HG02798 (cell line): Measurements from ENCODE around the gene P4HA2.

Experiments used
- ATAC-seq: cut with Tn5 transposase; IDR thresholded peaks from one replicate; pipeline ENCODE4 v1.9.1; 2021; ENCODE audit warnings: mild to moderate bottlenecking; ENCODE audit not compliant: unreplicated experiment, poor library complexity

The P4HA2 gene

DNA sequence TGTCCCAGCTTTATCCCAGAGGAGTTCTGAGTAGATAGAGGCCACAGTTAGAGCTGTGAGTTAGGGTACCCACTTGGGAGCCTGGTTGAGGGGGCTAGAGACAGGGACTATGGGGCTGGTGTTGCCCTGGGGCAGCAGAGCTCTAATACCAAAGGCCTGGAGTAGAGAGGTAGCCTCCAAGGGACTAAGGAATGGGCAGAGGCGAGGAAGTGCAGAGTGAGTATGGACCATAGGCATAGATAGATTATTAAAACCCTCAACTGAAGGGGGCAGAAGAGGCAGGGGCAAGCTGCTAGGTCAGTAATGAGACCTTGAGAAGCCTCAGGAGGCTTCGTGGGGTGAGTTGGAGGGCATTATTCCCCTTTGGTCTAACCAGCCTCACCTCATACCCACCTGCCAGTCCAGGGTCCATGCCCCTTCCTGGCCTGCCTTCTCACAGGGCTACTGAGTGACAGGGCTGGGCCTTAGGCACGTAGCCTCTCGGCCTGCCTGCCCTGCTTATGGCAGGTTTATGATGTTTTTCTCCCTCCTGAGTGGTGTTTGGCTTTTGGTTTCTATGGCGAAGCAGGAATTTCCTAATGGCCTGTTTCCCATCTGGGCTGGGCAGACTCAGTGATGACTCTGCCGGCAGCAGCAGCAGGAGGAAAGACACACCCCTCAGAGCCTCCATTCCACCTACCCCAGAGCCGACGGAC is 37.8 kb upstream of the P4HA2 start:
- ATAC-seq, result no peak

DNA sequence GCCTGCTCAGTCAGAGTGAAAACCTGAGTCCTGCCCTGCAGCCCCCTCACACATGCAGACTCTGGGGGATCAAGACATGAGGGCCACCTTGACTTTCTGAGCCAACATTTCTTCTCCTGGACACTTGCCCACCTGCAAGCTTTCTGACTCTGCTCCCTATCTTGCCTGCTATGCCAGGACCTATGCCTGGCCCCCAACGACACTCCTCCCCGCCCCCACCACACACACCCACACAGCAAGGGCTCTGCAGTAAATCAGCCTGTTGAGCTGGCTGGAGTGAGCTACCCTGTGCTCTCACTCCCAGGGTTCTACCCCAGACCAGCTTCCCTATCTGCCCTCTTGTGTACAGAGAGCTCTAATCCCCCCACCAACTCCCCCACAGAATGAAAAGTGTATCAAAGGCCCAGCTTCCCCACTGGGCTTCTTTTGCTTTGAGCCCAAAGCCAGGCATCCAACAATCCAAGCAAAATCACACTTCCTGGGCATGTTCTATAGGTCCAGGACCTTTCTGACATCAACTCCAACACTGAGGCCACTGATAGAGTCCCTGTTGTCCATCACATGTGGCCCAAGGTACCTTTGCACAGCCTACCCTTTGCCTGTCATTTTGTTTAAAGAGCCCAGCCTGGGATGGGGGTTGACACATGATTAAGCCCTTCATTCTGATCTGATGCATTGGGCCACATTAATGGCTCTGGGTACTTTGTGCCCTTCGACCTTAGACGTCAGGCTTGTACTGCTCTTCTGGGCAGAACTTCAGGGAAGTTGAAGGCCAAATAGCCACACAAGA is 37.1 kb upstream of the P4HA2 start:
- no peak for ATAC-seq

DNA sequence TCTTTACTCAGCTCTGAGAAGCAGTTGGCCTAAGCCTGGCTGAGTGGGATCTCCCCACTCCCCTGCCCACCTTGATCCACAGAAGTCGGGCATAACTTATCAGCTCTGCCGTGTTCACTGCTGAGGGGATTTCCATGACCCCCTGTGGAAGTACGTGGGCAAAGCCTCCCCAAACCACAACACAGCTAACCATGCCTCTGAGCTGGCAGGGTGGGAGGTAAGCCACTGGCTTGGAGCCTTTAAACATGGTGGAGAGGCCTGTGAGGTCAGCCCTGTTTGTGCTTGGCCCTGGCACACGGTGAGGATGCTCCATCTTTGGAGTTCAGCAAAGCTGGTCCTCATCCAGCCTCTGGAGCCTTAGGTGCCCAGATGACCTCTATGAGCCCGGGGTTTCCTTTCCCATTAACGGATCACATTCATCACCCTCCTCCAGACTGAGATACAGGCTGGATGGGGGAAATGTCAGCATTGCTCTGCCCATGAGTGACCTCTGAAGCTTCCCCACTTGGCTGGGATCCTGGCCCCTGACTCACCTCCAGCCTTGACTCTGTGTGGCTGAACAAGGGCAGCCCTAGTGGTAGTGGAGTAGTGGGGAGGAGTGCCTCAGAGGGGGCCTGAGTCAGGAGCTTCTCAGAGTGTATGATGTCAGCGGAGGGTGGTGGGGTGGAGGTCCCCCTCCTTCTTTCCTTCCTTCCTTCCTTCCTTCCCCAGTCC is 36.1 kb upstream of the P4HA2 start:
- no peak for ATAC-seq

DNA sequence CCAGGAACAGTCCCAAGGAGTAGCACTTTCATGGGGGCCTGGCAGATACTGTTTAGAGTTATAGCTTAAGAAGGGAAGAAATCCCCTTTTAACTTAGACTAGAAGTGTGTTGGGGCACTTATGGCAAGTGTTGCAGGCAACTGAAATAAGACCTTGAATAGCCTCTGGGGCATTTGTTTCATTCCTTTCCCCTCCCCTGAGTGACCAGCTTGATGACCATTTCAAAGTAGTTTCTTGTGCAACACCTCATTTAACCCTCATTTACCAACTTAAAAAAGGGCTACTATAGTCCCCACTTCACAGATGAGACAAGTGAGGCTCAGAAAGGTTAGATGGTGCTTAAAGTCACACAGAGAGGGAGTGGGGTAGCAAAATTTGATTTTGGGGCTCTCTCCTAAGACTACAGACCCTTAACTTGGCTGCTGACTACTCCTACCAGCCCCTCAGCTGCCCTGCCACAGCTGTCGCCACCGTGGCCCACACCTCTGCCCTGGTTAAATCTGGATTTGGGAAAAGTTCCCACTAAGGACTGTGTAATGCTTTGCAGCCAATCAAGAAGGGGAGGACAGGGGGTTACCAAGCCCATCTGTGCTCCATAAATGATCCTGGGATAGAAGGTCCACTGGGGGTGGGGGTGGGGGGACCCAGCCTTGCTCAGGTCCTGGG is 35.4 kb upstream of the P4HA2 start:
- no peak for ATAC-seq

DNA sequence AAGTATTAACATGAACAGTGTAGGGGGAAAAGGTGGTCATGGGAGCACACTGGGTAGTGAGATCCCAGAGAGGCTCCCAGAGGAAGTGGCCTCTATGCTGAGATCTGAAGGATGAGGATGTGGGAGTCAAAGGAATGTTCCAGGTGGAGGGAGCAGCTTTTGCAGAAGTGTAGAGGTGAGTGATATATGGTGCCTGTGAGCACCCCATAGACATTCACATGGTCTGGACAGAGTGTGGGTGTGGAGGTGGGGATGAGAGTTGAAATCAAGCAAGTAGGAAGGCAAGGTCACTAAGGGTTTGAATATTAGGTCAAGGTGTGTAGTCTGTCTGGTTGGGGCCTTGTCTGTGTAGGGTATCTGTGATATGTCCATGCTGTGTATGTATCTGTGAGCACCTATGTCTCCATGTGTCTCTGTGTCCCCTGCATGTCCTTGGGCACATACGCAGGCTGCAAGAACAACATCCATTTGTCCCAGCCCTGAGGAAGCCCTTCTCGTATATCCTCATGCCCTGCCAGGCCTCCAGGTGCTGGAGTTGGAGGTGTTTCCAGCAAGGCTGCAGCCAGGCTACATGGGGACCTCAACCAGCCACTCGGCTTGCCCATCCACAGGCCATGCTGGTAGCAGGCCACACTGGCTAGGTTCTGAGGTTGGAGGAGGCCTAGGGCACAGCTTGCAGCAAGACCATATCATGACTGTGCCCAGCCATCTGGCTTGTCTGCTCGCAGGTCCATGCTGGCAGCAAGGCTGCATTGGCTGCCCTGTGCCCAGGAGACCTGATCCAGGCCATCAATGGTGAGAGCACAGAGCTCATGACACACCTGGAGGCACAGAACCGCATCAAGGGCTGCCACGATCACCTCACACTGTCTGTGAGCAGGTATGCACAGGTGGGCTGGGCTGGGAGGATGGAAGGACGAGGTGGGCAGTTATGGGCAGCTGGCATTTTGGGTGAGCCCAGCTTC is 34.5 kb upstream of the P4HA2 start:
- no peak for ATAC-seq

DNA sequence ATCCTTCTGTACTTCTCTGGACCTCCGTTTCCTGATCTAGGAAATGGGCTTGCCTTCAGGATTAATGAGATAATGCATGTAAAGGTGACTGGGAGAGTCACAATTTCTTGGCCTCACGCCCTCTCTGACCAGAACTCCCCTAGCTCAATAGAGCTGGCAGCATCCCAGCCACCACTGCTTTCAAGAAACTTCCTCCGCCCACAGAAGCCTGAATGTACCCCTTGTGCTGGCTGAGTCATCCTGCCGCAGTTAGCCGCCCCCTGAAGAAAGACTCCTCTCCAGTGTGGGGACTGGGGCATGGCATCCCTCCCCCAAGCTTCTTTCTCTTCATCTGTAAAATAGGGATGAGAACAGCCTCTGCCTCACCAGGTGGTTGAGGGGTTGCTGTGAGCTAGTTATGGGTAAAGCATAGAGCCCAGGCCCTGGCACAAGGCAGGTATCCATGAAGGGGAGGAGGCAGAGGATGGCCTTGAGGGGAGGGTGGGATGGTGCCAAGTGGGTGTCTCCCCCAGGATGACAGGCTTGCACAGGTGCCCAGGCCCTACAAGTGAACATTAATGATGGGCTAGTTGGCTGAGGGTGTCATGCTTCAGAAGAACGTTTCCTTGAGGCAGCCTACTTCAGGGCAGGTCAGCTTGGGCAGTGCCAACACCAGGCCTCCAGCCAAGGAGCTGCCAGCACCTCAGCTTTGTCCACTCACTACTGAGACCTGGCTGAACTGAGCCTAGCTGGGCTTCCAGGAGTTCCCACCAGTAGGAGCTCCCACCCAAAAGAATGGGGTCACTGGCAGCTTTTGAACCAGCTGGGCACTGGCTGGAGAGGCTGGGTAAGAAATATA is 33.3 kb upstream of the P4HA2 start:
- ATAC-seq, result peak; percentile 49

DNA sequence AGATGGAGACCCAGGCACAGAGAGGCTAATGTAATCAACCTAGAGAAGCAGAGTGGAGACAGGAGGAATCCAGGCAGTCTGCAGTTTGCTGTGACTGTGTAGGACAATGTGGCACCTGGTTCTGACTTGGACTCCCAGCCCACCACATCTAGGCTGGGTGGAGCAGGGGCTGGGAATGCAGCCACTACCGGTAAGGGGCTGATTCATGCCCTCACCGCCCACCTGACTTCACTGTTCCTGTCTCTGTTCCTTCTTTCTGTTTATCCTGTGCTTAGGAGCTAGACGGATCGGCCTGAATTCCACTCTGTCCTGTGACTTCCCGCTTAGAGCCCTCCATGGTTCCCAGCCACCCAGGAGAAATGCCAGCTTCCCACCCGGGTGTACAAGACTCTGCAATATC is 32.4 kb upstream of the P4HA2 start:
- ATAC-seq, result no peak

DNA sequence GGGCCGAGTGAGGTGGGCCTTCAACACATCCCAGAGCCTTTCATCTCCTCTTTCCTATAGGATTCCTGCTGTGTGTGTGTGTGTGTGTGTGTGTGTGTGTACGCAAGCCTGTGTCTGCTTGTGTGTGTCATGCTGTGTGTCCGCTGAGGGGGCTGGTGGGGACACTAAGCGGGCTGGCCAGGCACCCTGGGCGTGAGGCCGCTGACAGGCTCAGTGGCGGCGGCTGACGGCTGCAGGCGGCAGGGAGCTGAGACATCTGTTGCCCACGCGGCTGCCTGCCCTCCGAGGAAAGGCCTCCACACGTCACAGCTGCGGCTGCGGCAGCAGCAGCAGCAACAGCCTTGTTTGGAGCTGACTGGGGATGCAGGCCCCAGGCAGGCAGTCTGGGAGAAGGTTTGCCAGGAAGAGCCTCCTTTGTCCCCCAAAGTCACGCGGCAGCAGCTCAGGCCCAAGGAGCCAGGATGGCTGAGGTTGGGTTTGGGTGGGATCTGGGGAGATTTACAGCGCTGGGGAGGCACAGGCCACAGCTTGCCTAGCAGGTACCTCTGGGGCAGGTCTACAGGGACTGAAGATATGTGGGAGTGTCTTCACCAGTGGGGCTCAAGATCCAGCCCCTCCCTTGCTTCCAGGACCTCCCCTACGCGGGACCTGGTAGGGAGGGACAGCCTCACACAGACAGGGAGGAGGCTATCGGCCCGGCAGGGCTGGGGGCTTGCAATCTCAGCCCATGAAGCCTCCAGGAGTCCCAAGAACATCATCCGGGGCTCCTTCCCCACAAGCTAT is 31.6 kb upstream of the P4HA2 start:
- ATAC-seq, result no peak

DNA sequence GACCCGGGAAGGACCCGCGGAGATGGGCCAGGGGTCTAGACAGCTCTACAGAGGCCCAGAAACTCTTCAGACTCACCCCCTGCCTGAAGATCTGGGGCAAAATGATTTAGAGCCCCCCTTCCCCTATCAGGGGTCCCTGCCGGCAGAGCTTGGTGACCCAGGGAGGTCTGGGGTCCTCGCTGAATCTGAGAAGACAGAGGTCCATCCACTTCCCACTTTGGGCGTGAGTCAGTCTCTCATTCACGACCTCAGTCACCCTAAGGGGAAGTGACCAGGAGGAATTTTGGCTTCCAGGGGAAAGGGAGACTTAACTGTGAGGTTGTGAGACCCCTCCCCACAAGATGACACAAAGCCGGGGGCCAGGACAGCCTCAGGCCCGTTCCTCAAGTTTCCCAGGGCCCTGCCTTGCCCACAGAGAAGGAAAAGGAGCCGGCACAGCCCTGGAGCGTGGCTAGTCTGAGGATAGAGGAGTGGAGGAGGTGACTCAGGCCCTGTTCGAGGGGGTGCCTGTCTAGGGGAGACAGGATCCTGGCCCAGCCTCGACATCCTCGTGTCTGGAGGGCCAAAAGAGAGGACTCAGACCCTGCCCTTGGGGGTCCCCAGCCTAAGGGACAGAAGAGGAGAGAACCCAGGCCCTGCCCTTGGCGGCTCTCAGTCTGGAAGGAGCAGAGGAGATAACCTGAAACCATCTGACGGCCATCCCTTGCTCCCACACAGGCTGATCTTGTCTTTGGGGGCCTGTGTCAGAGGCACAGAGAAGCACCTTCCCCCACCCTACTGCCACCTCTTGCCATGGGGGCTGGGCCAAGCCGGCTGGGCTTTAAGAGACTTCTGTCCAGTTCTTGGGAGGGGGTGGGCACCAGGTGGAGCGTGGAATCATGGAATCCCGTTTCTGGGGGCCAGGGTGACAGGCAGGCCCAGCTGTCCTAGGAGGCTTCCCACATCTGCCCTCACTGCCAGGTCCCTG is 30.7 kb upstream of the P4HA2 start:
- no peak for ATAC-seq

DNA sequence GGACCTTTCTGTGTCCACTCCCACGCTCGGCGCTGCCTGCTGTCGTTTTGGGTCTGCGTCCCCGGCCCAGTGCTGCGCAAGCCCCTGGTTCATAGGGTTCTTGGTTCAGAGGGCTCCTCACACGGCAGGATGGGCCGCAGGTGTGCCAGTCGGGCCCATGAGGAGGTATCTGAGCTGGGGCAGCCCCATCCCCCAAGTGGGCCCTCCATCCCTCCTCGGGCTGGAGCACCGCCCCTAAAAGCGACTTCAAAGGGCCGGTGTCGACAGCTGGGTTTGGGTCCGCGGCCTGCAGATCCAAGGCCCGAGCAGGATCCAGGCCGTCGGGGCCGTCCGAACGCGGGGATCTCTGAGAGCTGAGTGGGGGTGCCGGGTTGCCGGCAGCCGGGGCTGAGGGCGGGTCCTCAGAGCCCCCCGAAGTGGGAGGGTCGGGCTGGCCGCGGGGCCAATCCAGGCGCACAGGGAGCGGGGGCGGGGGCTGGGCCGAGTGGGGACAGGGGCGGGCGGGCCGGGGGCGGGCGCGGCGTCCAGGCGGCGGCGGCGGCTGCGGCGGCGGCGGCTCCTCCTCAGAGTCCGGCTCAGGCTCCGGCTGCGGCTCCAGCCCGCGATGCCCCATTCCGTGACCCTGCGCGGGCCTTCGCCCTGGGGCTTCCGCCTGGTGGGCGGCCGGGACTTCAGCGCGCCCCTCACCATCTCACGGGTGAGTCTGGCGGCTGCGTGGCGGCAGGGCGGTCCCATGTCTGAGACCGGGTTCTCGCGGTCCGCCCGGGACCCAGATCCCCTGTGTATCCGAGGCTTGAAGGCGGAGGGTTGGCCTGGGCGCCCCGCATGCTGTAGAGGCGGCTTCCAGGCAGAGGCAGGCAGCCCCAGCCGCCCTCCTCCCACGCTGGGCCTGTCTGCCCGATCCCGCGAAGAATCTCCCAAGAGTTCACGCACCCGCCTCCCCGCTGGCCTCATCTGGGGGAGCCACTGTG is 29.8 kb upstream of the P4HA2 start, which contains the start of gene PDLIM4:
Gene PDLIM4 (plus strand): TSS at position 566 of the 971 bp plus-strand sequence. CDS start 39 bp downstream, at position 605.
- no peak for ATAC-seq

DNA sequence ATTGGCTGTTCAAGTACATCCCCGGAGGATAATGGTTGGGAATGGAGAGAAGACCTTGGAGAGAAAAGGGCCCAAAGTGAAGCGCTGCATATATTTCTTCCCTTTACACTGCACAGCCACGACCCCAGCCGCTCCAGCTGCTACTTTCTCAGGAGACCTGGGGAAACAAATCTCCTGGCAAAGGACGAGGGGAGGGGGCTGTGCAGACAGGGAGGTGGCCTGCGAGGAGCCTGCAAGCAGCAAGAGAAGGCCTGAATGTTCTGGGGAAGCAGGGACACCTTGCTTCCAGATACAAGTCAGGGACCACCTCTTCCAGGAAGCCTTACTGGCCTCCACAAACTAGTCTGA is 29.1 kb upstream of the P4HA2 start:
- ATAC-seq, result no peak

DNA sequence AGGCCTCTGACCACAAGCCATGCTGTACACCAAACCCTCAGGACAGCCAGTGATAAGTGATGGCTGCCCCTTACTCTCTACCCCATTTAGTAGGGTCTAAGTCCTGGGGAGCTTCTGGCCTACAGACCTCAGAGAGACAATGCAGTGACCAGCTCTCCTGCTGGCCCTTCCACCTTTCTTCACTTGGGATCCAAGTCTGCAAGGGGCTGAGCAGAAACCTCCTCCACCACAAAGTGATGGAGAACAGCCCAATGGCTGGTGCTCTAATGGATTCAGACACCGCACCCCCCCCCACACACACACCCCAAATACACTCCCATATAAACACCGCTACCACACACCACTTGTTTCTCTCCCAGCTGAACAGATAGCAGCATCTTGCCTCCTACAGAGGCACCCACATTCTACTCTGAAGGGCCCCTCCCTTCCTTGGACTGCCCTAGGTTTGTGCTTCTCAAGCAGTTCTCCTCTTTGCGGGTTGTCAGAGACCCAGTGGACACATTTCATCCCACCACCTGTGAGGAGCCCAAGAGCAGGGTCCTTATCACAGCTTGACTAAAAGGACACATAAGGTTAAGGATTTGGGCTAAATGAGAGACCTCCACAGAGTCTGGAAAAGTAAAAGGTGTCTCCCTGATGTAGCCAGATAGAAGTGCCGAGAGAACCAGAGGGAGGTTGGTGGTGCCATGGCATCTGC is 28.6 kb upstream of the P4HA2 start:
- ATAC-seq, result no peak

DNA sequence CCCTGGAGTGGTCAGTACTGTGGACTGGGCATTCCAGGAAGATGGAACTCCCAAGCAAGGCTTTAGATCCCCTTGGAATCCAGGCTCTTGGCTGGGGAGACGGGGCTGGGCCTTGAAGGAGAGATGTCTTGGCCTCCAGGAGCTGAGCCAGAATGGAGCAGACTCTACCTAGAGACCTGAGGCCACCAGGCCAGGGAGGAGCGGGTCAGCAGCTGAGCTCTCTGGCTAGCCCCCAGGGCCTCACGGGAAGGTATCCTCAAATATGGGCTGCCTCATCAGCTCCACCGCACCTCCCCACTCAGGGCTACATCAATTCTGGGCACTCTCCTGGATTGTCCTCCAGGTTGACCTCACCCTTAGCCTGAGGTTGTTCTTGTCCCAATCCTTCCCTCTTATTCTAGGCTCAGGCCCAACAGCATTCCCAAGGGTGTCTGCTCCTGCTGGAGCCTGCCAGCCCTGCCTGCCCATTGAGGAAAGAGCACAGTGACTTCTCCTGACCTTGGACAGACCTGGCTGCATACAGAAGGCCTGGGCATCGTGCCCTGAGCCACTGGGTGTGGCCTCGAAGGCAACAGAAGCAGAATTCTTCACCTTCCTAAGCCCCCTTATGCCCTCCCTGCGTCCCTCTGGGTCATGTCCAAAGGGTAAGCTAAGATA is 26.8 kb upstream of the P4HA2 start:
- ATAC-seq, result no peak

DNA sequence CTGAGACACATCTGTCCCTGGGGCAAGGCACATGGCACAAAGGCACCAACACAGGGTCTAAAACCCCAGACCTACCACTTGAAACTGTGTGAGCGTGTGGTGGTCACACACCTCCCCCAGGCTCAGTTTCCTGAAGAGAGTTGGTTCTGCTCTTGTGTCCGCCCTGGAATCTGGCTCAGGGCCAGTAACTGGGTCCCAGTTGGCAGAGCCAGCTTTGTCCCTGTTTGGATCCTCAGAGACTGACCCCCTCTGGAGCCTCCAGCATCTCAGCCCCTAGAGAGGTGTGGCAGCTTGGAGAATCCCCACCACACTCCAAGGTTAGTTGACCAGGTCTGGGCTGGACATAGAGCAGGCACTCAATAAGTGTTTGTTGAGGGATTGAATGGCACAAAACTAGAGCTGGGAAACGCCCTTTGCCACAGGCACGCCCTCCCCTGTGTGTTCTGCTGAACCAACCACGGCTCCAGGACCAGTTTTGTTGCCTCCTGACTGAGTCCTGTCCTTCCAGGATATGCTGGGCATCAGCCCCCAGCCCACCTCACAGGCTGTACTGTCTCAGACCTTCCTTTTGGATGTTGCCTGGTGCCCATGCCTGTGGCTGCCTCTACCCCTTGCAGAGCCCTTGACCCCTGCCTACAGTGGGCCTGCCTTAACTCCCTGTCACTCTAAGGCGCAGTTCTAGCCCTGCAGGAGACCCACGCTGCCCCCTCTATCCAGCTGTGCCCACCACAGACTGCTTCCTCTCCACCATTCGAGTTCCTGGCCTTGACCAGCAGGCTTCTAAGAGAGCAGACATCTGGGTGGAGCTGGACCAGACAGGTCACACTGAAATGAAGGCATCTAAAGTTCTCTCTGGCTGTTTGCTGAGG is 26.0 kb upstream of the P4HA2 start:
- no peak for ATAC-seq
